ENCODE results near the gene B9D1. TPM values are rescaled to one million over a fixed set of nuclear protein-coding genes. Genes with fewer than 3 reads are reported as not detected.
"Not testable (repeated sequence)": the region's sequence is repeated elsewhere in the genome, so short reads cannot be mapped to it uniquely, and the experiment has no call there.

The B9D1 gene
- total RNA-seq, 1 donor from 2014 or later: 49.1 TPM

GRCh38 chr17:19359856-19360255, 2.7 kb downstream of the B9D1 start:
- Histone ChIP-seq H3K4me1 (no peaks in the 10 kb centered on the region), H3K27ac (no peak overlapping the region), H3K4me3 (no peak overlapping the region), H3K9me3 (no peaks in the 10 kb centered on the region), H3K27me3 (no peaks in the 10 kb centered on the region), H3K36me3 (no peaks in the 10 kb centered on the region)
- DNase-seq (ENCODE audit: low spot score in 2 of 2): no peak
- intact Hi-C loops (cut with DNase I): loop anchor here (5.0 kb wide), 2 partner anchors 52 to 287 kb away; partner anchors contain the start of genes ALDH3A2 and RNF112
- TF ChIP-seq CTCF (IDR thresholded peaks at IDR 0.05): no peak

- Histone ChIP-seq H3K4me1 (no peaks in the 10 kb centered on the region), H3K27me3 (no peaks in the 10 kb centered on the region), H3K27ac (no peak overlapping the region), H3K36me3 (no peaks in the 10 kb centered on the region), H3K4me3 (no peak overlapping the region), H3K9me3 (no peaks in the 10 kb centered on the region)
- intact Hi-C loops (cut with DNase I): no loop called here
- TF ChIP-seq CTCF (IDR thresholded peaks at IDR 0.05): no peak
- no peak for DNase-seq (ENCODE audit: low spot score in 2 of 2)
Observed at GRCh38 chr17:19359151-19359550, 3.4 kb downstream of the B9D1 start.

GRCh38 chr17:19357761-19358160, 4.8 kb downstream of the B9D1 start:
- intact Hi-C loops (cut with DNase I): no loop called here
- no peaks in the 10 kb centered on the region for H3K36me3 ChIP-seq
- DNase-seq (ENCODE audit: low spot score in 2 of 2): no peak
- no peak overlapping the region for H3K27ac ChIP-seq
- no peaks in the 10 kb centered on the region for H3K27me3 ChIP-seq
- H3K4me1 ChIP-seq: no peaks in the 10 kb centered on the region
- H3K9me3 ChIP-seq: no peaks in the 10 kb centered on the region
- no peak overlapping the region for H3K4me3 ChIP-seq
- no peak for TF ChIP-seq CTCF (IDR thresholded peaks at IDR 0.05)

GRCh38 chr17:19357351-19357750, 5.2 kb downstream of the B9D1 start:
- no peak for TF ChIP-seq CTCF (IDR thresholded peaks at IDR 0.05)
- intact Hi-C loops (cut with DNase I): no loop called here
- no peak overlapping the region for H3K4me3 ChIP-seq
- no peaks in the 10 kb centered on the region for H3K36me3 ChIP-seq
- no peaks in the 10 kb centered on the region for H3K4me1 ChIP-seq
- H3K27me3 ChIP-seq: no peaks in the 10 kb centered on the region
- DNase-seq (ENCODE audit: low spot score in 2 of 2): no peak
- H3K9me3 ChIP-seq: no peaks in the 10 kb centered on the region
- H3K27ac ChIP-seq: no peak overlapping the region

- intact Hi-C loops (cut with DNase I): no loop called here
- Histone ChIP-seq H3K9me3 (no peaks in the 10 kb centered on the region), H3K36me3 (no peaks in the 10 kb centered on the region), H3K4me3 (no peak overlapping the region), H3K27ac (no peak overlapping the region), H3K27me3 (no peaks in the 10 kb centered on the region), H3K4me1 (no peaks in the 10 kb centered on the region)
- no peak for TF ChIP-seq CTCF (IDR thresholded peaks at IDR 0.05)
- no peak for DNase-seq (ENCODE audit: low spot score in 2 of 2)
Observed at GRCh38 chr17:19354748-19355147, 7.8 kb downstream of the B9D1 start.

- H3K4me3 ChIP-seq; H3K9me3 ChIP-seq; DNase-seq (ENCODE audit: low spot score in 2 of 2); H3K27me3 ChIP-seq; intact Hi-C loops (cut with DNase I); H3K27ac ChIP-seq; H3K4me1 ChIP-seq; H3K36me3 ChIP-seq: not testable (repeated sequence)
Observed at GRCh38 chr17:19353401-19353800, 9.1 kb downstream of the B9D1 start.

Data from ascending aorta (tissue), 2 donors.